ENCODE results near the gene CACNA1C. TPM values are rescaled to one million over a fixed set of nuclear protein-coding genes. Genes with fewer than 3 reads are reported as not detected.
A peak's percentile ranks its signal among the peaks of the same experiment; 100 is the strongest.

CACNA1C gene
- total RNA-seq, 2 donors from 2014 or later = 0.86 to 6.3 TPM

- no peak for TF ChIP-seq CTCF (conservative IDR thresholded peaks at IDR 0.05)
- Histone ChIP-seq H3K9ac (ENCODE audit: extremely low read depth, low read length, poor library complexity, severe bottlenecking) (no peak overlapping the region), H3K9me3 (ENCODE audit: control insufficient read depth, low read length) (no peaks in the 10 kb centered on the region), H3K36me3 (ENCODE audit: control insufficient read depth, insufficient read depth, low read length) (no peaks in the 10 kb centered on the region), H3K4me3 (ENCODE audit: low read length) (no peak overlapping the region), H3K27ac (ENCODE audit: low read depth, low read length) (no peak overlapping the region), H3K27me3 (ENCODE audit: control insufficient read depth, insufficient read depth, low read length, poor library complexity, severe bottlenecking) (peaks cover 29% of the 10 kb centered on the region), H3K4me1 (ENCODE audit: control insufficient read depth, insufficient read depth, low read length) (no peaks in the 10 kb centered on the region)
- peaks cover 15% of the 10 kb centered on the region for H3K4me1 Mint-ChIP-seq
- H3K9me3 Mint-ChIP-seq = no peaks in the 10 kb centered on the region
- no peak for DNase-seq
- no peaks in the 10 kb centered on the region for H3K36me3 Mint-ChIP-seq (ENCODE audit: low read depth)
- H3K27ac Mint-ChIP-seq = no peak overlapping the region
- WGBS, 2 experiments (ENCODE audit: insufficient coverage in 1 of 2, insufficient read length in 1 of 2) = 89 to 98% methylated on average over 5 to 9 of the region's 9 CpGs
- H3K4me3 Mint-ChIP-seq = no peak overlapping the region
- peaks cover 34% of the 10 kb centered on the region for H3K27me3 Mint-ChIP-seq (ENCODE audit: insufficient read depth)
These were observed 636.6 kb downstream of the CACNA1C start for GRCh38 chr12:2689393-2689792.

- Mint-ChIP-seq H3K36me3 (ENCODE audit: low read depth) (no peaks in the 10 kb centered on the region), H3K27me3 (ENCODE audit: insufficient read depth) (peaks cover 39% of the 10 kb centered on the region), H3K4me1 (peaks cover 15% of the 10 kb centered on the region), H3K4me3 (peak overlapping the region; percentile 67), H3K9me3 (no peaks in the 10 kb centered on the region), H3K27ac (no peak overlapping the region)
- H3K9ac ChIP-seq (ENCODE audit: extremely low read depth, low read length, poor library complexity, severe bottlenecking) = no peak overlapping the region
- 71 to 79% methylated on average over 8 of the region's 8 CpGs for WGBS, 2 experiments (ENCODE audit: insufficient coverage in 1 of 2, insufficient read length in 1 of 2)
- H3K4me3 ChIP-seq (ENCODE audit: low read length) = no peak overlapping the region
- peak; percentile 49 for DNase-seq
- no peaks in the 10 kb centered on the region for H3K36me3 ChIP-seq (ENCODE audit: control insufficient read depth, insufficient read depth, low read length)
- H3K27me3 ChIP-seq (ENCODE audit: control insufficient read depth, insufficient read depth, low read length, poor library complexity, severe bottlenecking) = peaks cover 29% of the 10 kb centered on the region
- no peaks in the 10 kb centered on the region for H3K9me3 ChIP-seq (ENCODE audit: control insufficient read depth, low read length)
- no peaks in the 10 kb centered on the region for H3K4me1 ChIP-seq (ENCODE audit: control insufficient read depth, insufficient read depth, low read length)
- no peak for TF ChIP-seq CTCF (conservative IDR thresholded peaks at IDR 0.05)
- H3K27ac ChIP-seq (ENCODE audit: low read depth, low read length) = no peak overlapping the region
These were observed 637.1 kb downstream of the CACNA1C start for GRCh38 chr12:2689879-2690278.

GRCh38 chr12:2690348-2691005, 637.7 kb downstream of the CACNA1C start:
- peak overlapping the region; percentile 81 for H3K4me3 ChIP-seq (ENCODE audit: low read length)
- H3K36me3 ChIP-seq (ENCODE audit: control insufficient read depth, insufficient read depth, low read length) = no peaks in the 10 kb centered on the region
- Mint-ChIP-seq H3K36me3 (ENCODE audit: low read depth) (no peaks in the 10 kb centered on the region), H3K27me3 (ENCODE audit: insufficient read depth) (peaks cover 44% of the 10 kb centered on the region), H3K9me3 (no peaks in the 10 kb centered on the region), H3K27ac (peak overlapping the region; percentile 71), H3K4me3 (peak overlapping the region; percentile 67), H3K4me1 (peaks cover 15% of the 10 kb centered on the region)
- no peak overlapping the region for H3K9ac ChIP-seq (ENCODE audit: extremely low read depth, low read length, poor library complexity, severe bottlenecking)
- H3K9me3 ChIP-seq (ENCODE audit: control insufficient read depth, low read length) = no peaks in the 10 kb centered on the region
- TF ChIP-seq CTCF (conservative IDR thresholded peaks at IDR 0.05) = no peak
- no peaks in the 10 kb centered on the region for H3K4me1 ChIP-seq (ENCODE audit: control insufficient read depth, insufficient read depth, low read length)
- WGBS, 2 experiments (ENCODE audit: insufficient coverage in 1 of 2, insufficient read length in 1 of 2) = 71 to 78% methylated on average over 11 to 14 of the region's 14 CpGs
- DNase-seq = no peak
- peaks cover 29% of the 10 kb centered on the region for H3K27me3 ChIP-seq (ENCODE audit: control insufficient read depth, insufficient read depth, low read length, poor library complexity, severe bottlenecking)
- H3K27ac ChIP-seq (ENCODE audit: low read depth, low read length) = no peak overlapping the region

Data from endodermal cell (in vitro differentiated cells).